Liver (tissue), 9 donors: ENCODE data around the gene RFC3. TPM values are rescaled to one million over a fixed set of nuclear protein-coding genes. Genes with fewer than 3 reads are reported as not detected.
"Not testable (repeated sequence)": the region's sequence is repeated elsewhere in the genome, so short reads cannot be mapped to it uniquely, and the experiment has no call there.

Source experiments
- DNase-seq: peaks from one replicate; pipeline ENCODE4 v3.0.0-alpha.2; 2017; ENCODE audit warnings: low spot score
- H3K27ac ChIP-seq, 2 donors: one replicate each; pipeline ENCODE4 v1.7.0; 2013; ENCODE audit warnings: inconsistent platforms in 2 of 2, low read length in 2 of 2, control low read depth in 1 of 2, low read depth in 1 of 2, mild to moderate bottlenecking in 1 of 2
- H3K27me3 ChIP-seq, 4 donors: one replicate each; pipeline versions ENCODE4 v1.6.1 to v1.7.0; 2013; ENCODE audit warnings: low read length in 3 of 4, inconsistent platforms in 1 of 4, mild to moderate bottlenecking in 1 of 4, moderate library complexity in 1 of 4; ENCODE audit not compliant: control insufficient read depth in 4 of 4, insufficient read depth in 4 of 4
- H3K36me3 ChIP-seq, 4 donors: one replicate each; pipeline versions ENCODE4 v1.6.1 to v1.7.0; 2013; ENCODE audit warnings: low read length in 3 of 4, mild to moderate bottlenecking in 3 of 4, low read depth in 1 of 4, moderate library complexity in 1 of 4; ENCODE audit not compliant: control insufficient read depth in 4 of 4, insufficient read depth in 3 of 4
- H3K4me1 ChIP-seq, 4 donors: one replicate each; pipeline versions ENCODE4 v1.6.1 to v1.7.0; 2013; ENCODE audit warnings: low read length in 3 of 4, mild to moderate bottlenecking in 3 of 4, moderate library complexity in 1 of 4; ENCODE audit not compliant: control insufficient read depth in 4 of 4, insufficient read depth in 4 of 4
- H3K4me3 ChIP-seq, 3 donors: one replicate each; pipeline versions ENCODE4 v1.6.1 to v1.7.0; 2013; ENCODE audit warnings: low read length in 3 of 3, control low read depth in 1 of 3, low read depth in 1 of 3, mild to moderate bottlenecking in 1 of 3
- H3K9ac ChIP-seq, 2 donors: one replicate each; pipeline ENCODE4 v1.7.0; 2013; ENCODE audit warnings: low read length in 2 of 2, mild to moderate bottlenecking in 2 of 2, moderate library complexity in 2 of 2, control low read depth in 1 of 2, low read depth in 1 of 2
- H3K9me3 ChIP-seq, 4 donors: one replicate each; pipeline versions ENCODE4 v1.6.1 to v1.7.0; 2013; ENCODE audit warnings: low read length in 3 of 4; ENCODE audit not compliant: control insufficient read depth in 4 of 4
- ATF3 ChIP-seq: IDR thresholded peaks from 2 replicates; pipeline ENCODE4 v1.6.1; 2016; ENCODE audit warnings: antibody characterized with exemption
- CTCF ChIP-seq: fragments of 150-350 bp; IDR thresholded peaks from 2 replicates; pipeline ENCODE4 v1.5.1; 2017; ENCODE audit warnings: improper control_type of control experiment, low read depth, low read length; ENCODE audit not compliant: missing input control
- EGR1 ChIP-seq, 2 donors: IDR thresholded peaks; 2 replicates each; pipeline ENCODE4 v1.6.1; 2016 to 2018; ENCODE audit warnings: antibody characterized with exemption in 2 of 2, low read depth in 2 of 2
- FOXA1 ChIP-seq: IDR thresholded peaks from 2 replicates; pipeline ENCODE4 v1.6.1; 2016; ENCODE audit warnings: antibody characterized with exemption
- FOXA2 ChIP-seq: IDR thresholded peaks from 2 replicates; pipeline ENCODE4 v1.6.1; 2016; ENCODE audit warnings: antibody characterized with exemption
- GABPA ChIP-seq, 2 donors: IDR thresholded peaks in 1 of 2; conservative IDR thresholded peaks in 1 of 2; 2 replicates each; pipeline ENCODE4 v1.6.1; 2016; ENCODE audit warnings: antibody characterized with exemption in 2 of 2, mild to moderate bottlenecking in 1 of 2, moderate library complexity in 1 of 2
- HNF4A ChIP-seq, 2 donors: conservative IDR thresholded peaks; 2 replicates each; pipeline ENCODE4 v1.6.1; 2016; ENCODE audit warnings: antibody characterized with exemption in 2 of 2, mild to moderate bottlenecking in 2 of 2
- HNF4G ChIP-seq: IDR thresholded peaks from 2 replicates; pipeline ENCODE4 v1.6.1; 2016; ENCODE audit warnings: antibody characterized with exemption
- JUND ChIP-seq, 2 donors: IDR thresholded peaks; 2 replicates each; pipeline ENCODE4 v1.6.1; 2016; ENCODE audit warnings: antibody characterized with exemption in 2 of 2
- MAX ChIP-seq: IDR thresholded peaks from 2 replicates; pipeline ENCODE4 v1.6.1; 2016; ENCODE audit warnings: antibody characterized with exemption
- NR2F2 ChIP-seq: IDR thresholded peaks from 2 replicates; pipeline ENCODE4 v1.6.1; 2016; ENCODE audit warnings: antibody characterized with exemption
- RAD21 ChIP-seq, 2 donors: IDR thresholded peaks; 2 replicates each; pipeline ENCODE4 v1.6.1; 2016; ENCODE audit warnings: antibody characterized with exemption in 2 of 2, mild to moderate bottlenecking in 2 of 2
- REST ChIP-seq: IDR thresholded peaks from 2 replicates; pipeline ENCODE4 v1.6.1; 2016; ENCODE audit warnings: antibody characterized with exemption, mild to moderate bottlenecking
- RXRA ChIP-seq, 2 donors: IDR thresholded peaks; 2 replicates each; pipeline ENCODE4 v1.6.1; 2017 to 2018; ENCODE audit warnings: antibody characterized with exemption in 2 of 2, mild to moderate bottlenecking in 1 of 2
- SP1 ChIP-seq: IDR thresholded peaks from 2 replicates; pipeline ENCODE4 v1.6.1; 2018; ENCODE audit warnings: antibody characterized with exemption, mild to moderate bottlenecking
- TAF1 ChIP-seq: conservative IDR thresholded peaks from 2 replicates; pipeline ENCODE4 v1.6.1; 2016; ENCODE audit warnings: antibody characterized with exemption, mild to moderate bottlenecking
- YY1 ChIP-seq: IDR thresholded peaks from 2 replicates; pipeline ENCODE4 v1.6.1; 2016; ENCODE audit warnings: antibody characterized with exemption, mild to moderate bottlenecking
- ZBTB33 ChIP-seq: IDR thresholded peaks from 2 replicates; pipeline ENCODE4 v1.6.1; 2016; ENCODE audit warnings: antibody characterized with exemption
- WGBS: extraction: QIAGEN DNeasy Blood & Tissue Kit; methylation state at CpG from one replicate; pipeline ENCODE4 v1.1.7; 2013; 5-methylcytosine and 5-hydroxymethylcytosine counted together
- polyA plus RNA-seq, 2 donors: library from polyadenylated mRNA; stranded (reverse) in 1 of 2; unstranded in 1 of 2; fragments of 200-250 nt in 1 of 2; fragments of >200 nt in 1 of 2; fragmentation: Nextera tagmentation in 1 of 2; extraction: Ambion mirVana in 1 of 2; gene quantifications; one replicate each; pipeline versions ENCODE4 v1.2.1 to v1.2.3, GENCODE V29; 2013 to 2015
- total RNA-seq, 2 donors: library from RNA; depleted of rRNA; stranded (reverse); fragments of >200 nt; gene quantifications; one replicate each; pipeline ENCODE4 v1.2.3, GENCODE V29; 2014
- donor health status: healthy.
- donor health status: healthy.
- donor health status: healthy.
- donor health status: healthy.
- donor health status: healthy.

Gene RFC3
- total and polyA plus RNA-seq, 4 donors = 1.9 to 19.1 (median 3.0) TPM

- no peak for DNase-seq
- Histone ChIP-seq H3K36me3 (no peaks in the 10 kb centered on the region), H3K4me3 (no peak overlapping the region), H3K27me3 (peaks cover 0 to 3% (median 0%) of the 10 kb centered on the region in 4 donors), H3K9ac (no peak overlapping the region), H3K9me3 (no peaks in the 10 kb centered on the region), H3K4me1 (no peaks in the 10 kb centered on the region), H3K27ac (no peak overlapping the region)
- WGBS = 73% methylated on average over 8 of the region's 8 CpGs
- TF ChIP-seq TAF1 (no peak), ZBTB33 (no peak), REST (no peak), ATF3 (no peak), FOXA2 (no peak), HNF4A (conservative IDR thresholded peaks at IDR 0.05) (no peak), HNF4G (no peak), SP1 (no peak), RXRA (IDR thresholded peaks at IDR 0.05) (no peak), RAD21 (IDR thresholded peaks at IDR 0.05) (no peak), YY1 (no peak), GABPA (IDR thresholded peaks at IDR 0.05 in 1 of 2, conservative IDR thresholded peaks at IDR 0.05 in 1 of 2) (no peak), CTCF (no peak), FOXA1 (no peak), MAX (no peak), NR2F2 (no peak), EGR1 (IDR thresholded peaks at IDR 0.05; ENCODE audit: low read depth in 2 of 2) (no peak), JUND (IDR thresholded peaks at IDR 0.05) (no peak)
Observed at GRCh38 chr13:33806470-33807248, 11.3 kb upstream of the RFC3 start.

GRCh38 chr13:33812829-33813228 lies 5.1 kb upstream of the RFC3 start:
- not testable (repeated sequence) for H3K9ac ChIP-seq, H3K27me3 ChIP-seq, H3K4me1 ChIP-seq, H3K4me3 ChIP-seq, H3K27ac ChIP-seq, H3K9me3 ChIP-seq, DNase-seq, H3K36me3 ChIP-seq
- 89% methylated on average over 7 of the region's 7 CpGs for WGBS
